ENCODE data around the gene MPPED1. TPM values are rescaled to one million over a fixed set of nuclear protein-coding genes. Genes with fewer than 3 reads are reported as not detected.
A peak's percentile ranks its signal among the peaks of the same experiment; 100 is the strongest.

Gene MPPED1
- total RNA-seq, 1 donor from 2014 or later = 0.37 TPM

GRCh38 chr22:43476751-43477725 lies 65.2 kb downstream of the MPPED1 start:
- DNase-seq = no peak
- Mint-ChIP-seq H3K36me3 (ENCODE audit: unreplicated experiment) (no peaks in the 10 kb centered on the region), H3K9me3 (ENCODE audit: unreplicated experiment) (peaks cover 4% of the 10 kb centered on the region), H3K4me3 (ENCODE audit: unreplicated experiment) (no peak overlapping the region), H3K27ac (ENCODE audit: unreplicated experiment) (no peak overlapping the region), H3K27me3 (ENCODE audit: unreplicated experiment) (peaks cover 4% of the 10 kb centered on the region), H3K4me1 (ENCODE audit: low read depth, unreplicated experiment) (peaks cover 3% of the 10 kb centered on the region)
- TF ChIP-seq CTCF (IDR thresholded peaks at IDR 0.05; ENCODE audit: partially characterized antibody, unreplicated experiment) = no peak

GRCh38 chr22:43477966-43478365 lies 66.2 kb downstream of the MPPED1 start:
- H3K9me3 Mint-ChIP-seq (ENCODE audit: unreplicated experiment) = peaks cover 4% of the 10 kb centered on the region
- TF ChIP-seq CTCF (IDR thresholded peaks at IDR 0.05; ENCODE audit: partially characterized antibody, unreplicated experiment) = no peak
- H3K4me1 Mint-ChIP-seq (ENCODE audit: low read depth, unreplicated experiment) = peaks cover 3% of the 10 kb centered on the region
- no peaks in the 10 kb centered on the region for H3K36me3 Mint-ChIP-seq (ENCODE audit: unreplicated experiment)
- H3K27ac Mint-ChIP-seq (ENCODE audit: unreplicated experiment) = no peak overlapping the region
- no peak overlapping the region for H3K4me3 Mint-ChIP-seq (ENCODE audit: unreplicated experiment)
- peaks cover 4% of the 10 kb centered on the region for H3K27me3 Mint-ChIP-seq (ENCODE audit: unreplicated experiment)
- no peak for DNase-seq

- Mint-ChIP-seq H3K4me3 (ENCODE audit: unreplicated experiment) (peak overlapping the region; percentile 38), H3K9me3 (ENCODE audit: unreplicated experiment) (peaks cover 4% of the 10 kb centered on the region), H3K27me3 (ENCODE audit: unreplicated experiment) (peaks cover 4% of the 10 kb centered on the region), H3K27ac (ENCODE audit: unreplicated experiment) (no peak overlapping the region), H3K36me3 (ENCODE audit: unreplicated experiment) (no peaks in the 10 kb centered on the region), H3K4me1 (ENCODE audit: low read depth, unreplicated experiment) (peaks cover 3% of the 10 kb centered on the region)
- no peak for DNase-seq
- no peak for TF ChIP-seq CTCF (IDR thresholded peaks at IDR 0.05; ENCODE audit: partially characterized antibody, unreplicated experiment)
These were observed 66.9 kb downstream of the MPPED1 start for GRCh38 chr22:43478621-43479300.

GRCh38 chr22:43479301-43479950 lies 67.6 kb downstream of the MPPED1 start:
- peaks cover 4% of the 10 kb centered on the region for H3K27me3 Mint-ChIP-seq (ENCODE audit: unreplicated experiment)
- peaks cover 4% of the 10 kb centered on the region for H3K9me3 Mint-ChIP-seq (ENCODE audit: unreplicated experiment)
- peaks cover 3% of the 10 kb centered on the region for H3K4me1 Mint-ChIP-seq (ENCODE audit: low read depth, unreplicated experiment)
- TF ChIP-seq CTCF (IDR thresholded peaks at IDR 0.05; ENCODE audit: partially characterized antibody, unreplicated experiment) = no peak
- no peak overlapping the region for H3K27ac Mint-ChIP-seq (ENCODE audit: unreplicated experiment)
- no peaks in the 10 kb centered on the region for H3K36me3 Mint-ChIP-seq (ENCODE audit: unreplicated experiment)
- DNase-seq = no peak
- H3K4me3 Mint-ChIP-seq (ENCODE audit: unreplicated experiment) = peak overlapping the region; percentile 38
